OCI-LY7 (cell line): ENCODE results near the gene SGK1. TPM values are rescaled to one million over a fixed set of nuclear protein-coding genes. Genes with fewer than 3 reads are reported as not detected.

Experiments used
- BruUV-seq: library from RNA; stranded (reverse); fragments of 400-500 nt; replicated peaks from 2 replicates; lab custom pipeline; 2021; lab: Mats Ljungman, UMichigan
- CTCF ChIA-PET: fragments of 300-600 bp; sonication (Branson Sonifier 250); formaldehyde crosslinking; loops from one replicate; lab custom pipeline; 2022; ENCODE audit warnings: antibody characterized with exemption; ENCODE audit not compliant: unreplicated experiment; lab: Charles Lee
- POLR2A ChIA-PET: fragments of 300-600 bp; sonication (Branson Sonifier 250); formaldehyde crosslinking; loops from one replicate; lab custom pipeline; 2022; ENCODE audit warnings: antibody characterized with exemption; lab: Charles Lee
- DNase-seq: peaks from one replicate; pipeline ENCODE4 v3.0.0-alpha.2; 2015; ENCODE audit warnings: low spot score
- H2AFZ ChIP-seq: fragments of 200-600 bp; sonication (generic), shearing (Covaris generic); 2 replicates; pipeline ENCODE4 v1.6.1; 2014; ENCODE audit warnings: mild to moderate bottlenecking, antibody characterized with exemption, low read length, moderate library complexity
- H3K27ac ChIP-seq: fragments of 200-600 bp; sonication (generic); 2 replicates; pipeline ENCODE4 v1.5.1; 2014; ENCODE audit warnings: mixed run types, low read depth, mild to moderate bottlenecking, moderate library complexity, low read length, inconsistent platforms; ENCODE audit not compliant: poor library complexity, severe bottlenecking
- H3K36me3 ChIP-seq: fragments of 200-600 bp; sonication (generic); 2 replicates; pipeline ENCODE4 v1.6.1; 2014; ENCODE audit warnings: mild to moderate bottlenecking, antibody characterized with exemption, low read length, moderate library complexity, mixed read lengths; ENCODE audit not compliant: insufficient read depth
- H3K4me1 ChIP-seq: fragments of 200-600 bp; sonication (generic); 2 replicates; pipeline ENCODE4 v1.5.1; 2014; ENCODE audit warnings: mild to moderate bottlenecking, low read length; ENCODE audit not compliant: insufficient read depth, poor library complexity, severe bottlenecking
- H3K4me2 ChIP-seq: fragments of 200-600 bp; sonication (generic); 2 replicates; pipeline ENCODE4 v1.6.1; 2014; ENCODE audit warnings: mild to moderate bottlenecking, low read length
- H3K4me3 ChIP-seq: fragments of 200-600 bp; sonication (generic); 2 replicates; pipeline ENCODE4 v1.5.1; 2014; ENCODE audit warnings: mild to moderate bottlenecking, low read depth, low read length; ENCODE audit not compliant: poor library complexity, severe bottlenecking
- H3K79me2 ChIP-seq: fragments of 200-600 bp; sonication (generic); 2 replicates; pipeline ENCODE4 v1.6.1; 2016; ENCODE audit warnings: low read depth, mild to moderate bottlenecking, low read length, moderate library complexity, mixed read lengths; ENCODE audit not compliant: insufficient read depth
- H3K9me2 ChIP-seq: fragments of 200-600 bp; sonication (generic); 2 replicates; pipeline ENCODE4 v1.6.1; 2016; ENCODE audit warnings: mild to moderate bottlenecking, low read length, mixed read lengths; ENCODE audit not compliant: insufficient read depth
- H3K9me3 ChIP-seq: fragments of 200-600 bp; sonication (generic); 2 replicates; pipeline ENCODE4 v1.6.1; 2014; ENCODE audit warnings: mild to moderate bottlenecking, mixed run types, low read length, mixed read lengths
- H4K20me1 ChIP-seq: fragments of 200-600 bp; sonication (generic); 2 replicates; pipeline ENCODE4 v1.6.1; 2014; ENCODE audit warnings: mild to moderate bottlenecking, antibody characterized with exemption, low read length, moderate library complexity, mixed read lengths; ENCODE audit not compliant: insufficient read depth
- CTCF ChIP-seq: fragments of 200-600 bp; sonication (generic); conservative IDR thresholded peaks from 2 replicates; pipeline ENCODE4 v1.5.1; 2014; ENCODE audit warnings: mild to moderate bottlenecking, antibody characterized with exemption, low read length, moderate library complexity, mixed read lengths
- EZH2phosphoT487 ChIP-seq: fragments of 200-600 bp; sonication (generic); IDR thresholded peaks from 2 replicates; pipeline ENCODE4 v1.6.1; 2018; ENCODE audit warnings: low read depth, borderline replicate concordance, mild to moderate bottlenecking, mixed run types, antibody characterized with exemption, low read length, moderate library complexity, mixed read lengths
- intact Hi-C: fragments of 100-400 bp; cut with micrococcal nuclease; formaldehyde crosslinking; loops from one replicate; pipeline ENCODE4 v1.10.0; 2022; ENCODE audit not compliant: unreplicated experiment
- total RNA-seq, 2 experiments: library from RNA; depleted of rRNA in 1 of 2; stranded (reverse); fragments of >200 nt in 1 of 2; shearing (Covaris generic) in 1 of 2; gene quantifications; 2 replicates each; pipeline ENCODE4 v1.2.3, GENCODE V29; 2014 to 2022

Gene SGK1
- total RNA-seq, 2 experiments from 2014 or later = 5.2 to 27.6 TPM

GRCh38 chr6:134361011-134361410 lies 43.1 kb upstream of the SGK1 start:
- no peak overlapping the region for H3K27ac ChIP-seq
- intact Hi-C loops = no loop called here
- no peaks in the 10 kb centered on the region for H3K79me2 ChIP-seq
- H3K36me3 ChIP-seq = no peaks in the 10 kb centered on the region
- H3K4me1 ChIP-seq = no peaks in the 10 kb centered on the region
- TF ChIP-seq EZH2phosphoT487 (no peak), CTCF (no peak)
- no TSS peak for BruUV-seq
- ChIA-PET CTCF (no interaction called here), POLR2A (interaction anchor here (1.3 kb wide), 1 partner anchor 11 kb away, joined by 4 read pairs; no protein-coding TSS in a partner anchor)
- H3K4me2 ChIP-seq = no peak overlapping the region
- H3K9me3 ChIP-seq = no peaks in the 10 kb centered on the region
- no peak for DNase-seq
- no peak overlapping the region for H3K4me3 ChIP-seq
- H3K9me2 ChIP-seq = no peaks in the 10 kb centered on the region
- H2AFZ ChIP-seq = no peak overlapping the region
- no peaks in the 10 kb centered on the region for H4K20me1 ChIP-seq

- Histone ChIP-seq H2AFZ (no peak overlapping the region), H3K9me2 (no peaks in the 10 kb centered on the region), H3K79me2 (no peaks in the 10 kb centered on the region), H3K27ac (no peak overlapping the region), H3K36me3 (no peaks in the 10 kb centered on the region), H3K9me3 (no peaks in the 10 kb centered on the region), H3K4me2 (no peak overlapping the region), H3K4me1 (no peaks in the 10 kb centered on the region), H4K20me1 (no peaks in the 10 kb centered on the region), H3K4me3 (no peak overlapping the region)
- no TSS peak for BruUV-seq
- ChIA-PET CTCF (no interaction called here), POLR2A (interaction anchor here (1.0 kb wide), 1 partner anchor 14 kb away, joined by 4 read pairs; no protein-coding TSS in a partner anchor)
- TF ChIP-seq EZH2phosphoT487 = no peak
- TF ChIP-seq CTCF = no peak
- no peak for DNase-seq
- intact Hi-C loops = no loop called here
Measured at GRCh38 chr6:134359302-134359701, 41.4 kb upstream of the SGK1 start.

GRCh38 chr6:134358320-134358719 lies 40.4 kb upstream of the SGK1 start:
- intact Hi-C loops = no loop called here
- no peak overlapping the region for H3K4me2 ChIP-seq
- ChIA-PET CTCF (no interaction called here), POLR2A (no interaction called here)
- DNase-seq = no peak
- H3K4me1 ChIP-seq = no peaks in the 10 kb centered on the region
- no peaks in the 10 kb centered on the region for H3K79me2 ChIP-seq
- no peak overlapping the region for H2AFZ ChIP-seq
- H3K9me3 ChIP-seq = no peaks in the 10 kb centered on the region
- no peak overlapping the region for H3K27ac ChIP-seq
- no peaks in the 10 kb centered on the region for H3K9me2 ChIP-seq
- TF ChIP-seq CTCF (no peak), EZH2phosphoT487 (no peak)
- H3K36me3 ChIP-seq = no peaks in the 10 kb centered on the region
- no TSS peak for BruUV-seq
- H3K4me3 ChIP-seq = no peak overlapping the region
- no peaks in the 10 kb centered on the region for H4K20me1 ChIP-seq
